Mesenchymal stem cell (in vitro differentiated cells and primary cell): ENCODE results near the gene NRXN3.

Experiments used
- DNase-seq: peaks from one replicate; pipeline ENCODE4 v3.0.0-alpha.2; 2013
- H2AFZ ChIP-seq: one replicate; pipeline ENCODE4 v1.6.1; 2013; ENCODE audit warnings: low read depth, mild to moderate bottlenecking, control low read depth, inconsistent platforms, low read length, moderate library complexity
- H2AK5ac ChIP-seq: 2 replicates; pipeline ENCODE4 v1.6.1; 2013; ENCODE audit warnings: low read length, moderate library complexity, mild to moderate bottlenecking, inconsistent platforms; ENCODE audit not compliant: severe bottlenecking
- H2BK120ac ChIP-seq: one replicate; pipeline ENCODE4 v1.6.1; 2013; ENCODE audit warnings: low read depth, mild to moderate bottlenecking, inconsistent platforms, low read length, moderate library complexity
- H2BK12ac ChIP-seq, 2 experiments: one replicate each; pipeline ENCODE4 v1.6.1; 2013; ENCODE audit warnings: inconsistent platforms in 2 of 2, low read length in 2 of 2, mild to moderate bottlenecking in 2 of 2, moderate library complexity in 2 of 2, control low read depth in 1 of 2
- H2BK15ac ChIP-seq: one replicate; pipeline ENCODE4 v1.6.1; 2013; ENCODE audit warnings: mild to moderate bottlenecking, low read depth, inconsistent platforms; ENCODE audit not compliant: poor library complexity, severe bottlenecking
- H2BK5ac ChIP-seq: 2 replicates; pipeline ENCODE4 v1.6.1; 2013; ENCODE audit warnings: low read depth, mild to moderate bottlenecking, low read length, control low read depth, inconsistent platforms; ENCODE audit not compliant: poor library complexity, severe bottlenecking
- H3K14ac ChIP-seq, 2 experiments: one replicate each; pipeline ENCODE4 v1.6.1; 2013; ENCODE audit warnings: inconsistent platforms in 2 of 2, low read length in 2 of 2, control low read depth in 1 of 2, mild to moderate bottlenecking in 1 of 2, moderate library complexity in 1 of 2
- H3K18ac ChIP-seq, 2 experiments: one replicate each; pipeline ENCODE4 v1.6.1; 2013; ENCODE audit warnings: inconsistent platforms in 2 of 2, low read length in 2 of 2, control low read depth in 1 of 2, low read depth in 1 of 2, mild to moderate bottlenecking in 1 of 2
- H3K23ac ChIP-seq, 2 experiments: one replicate each; pipeline ENCODE4 v1.6.1; 2013; ENCODE audit warnings: inconsistent platforms in 2 of 2, low read length in 2 of 2, mild to moderate bottlenecking in 2 of 2, moderate library complexity in 2 of 2, control low read depth in 1 of 2
- H3K27ac ChIP-seq: 2 replicates; pipeline ENCODE4 v1.5.1; 2013; ENCODE audit warnings: mild to moderate bottlenecking, moderate library complexity, low read length, control low read depth, inconsistent platforms; ENCODE audit not compliant: poor library complexity, severe bottlenecking
- H3K27me3 ChIP-seq, 2 experiments: 2 replicates each; pipeline versions ENCODE4 v1.6.1 to v1.7.0; 2013; ENCODE audit warnings: low read length in 2 of 2, mild to moderate bottlenecking in 2 of 2, moderate library complexity in 2 of 2, control low read depth in 1 of 2, inconsistent platforms in 1 of 2; ENCODE audit not compliant: control insufficient read depth in 1 of 2, insufficient read depth in 1 of 2
- H3K36me3 ChIP-seq, 2 experiments: 2 replicates each; pipeline versions ENCODE4 v1.6.1 to v1.7.0; 2013; ENCODE audit warnings: low read length in 2 of 2, control low read depth in 1 of 2, inconsistent platforms in 1 of 2, low read depth in 1 of 2, mild to moderate bottlenecking in 1 of 2; ENCODE audit not compliant: insufficient read depth in 2 of 2, control insufficient read depth in 1 of 2
- H3K4ac ChIP-seq, 2 experiments: one replicate each; pipeline ENCODE4 v1.6.1; 2013; ENCODE audit warnings: inconsistent platforms in 2 of 2, low read length in 2 of 2, mild to moderate bottlenecking in 2 of 2, moderate library complexity in 2 of 2, control low read depth in 1 of 2, low read depth in 1 of 2
- H3K4me1 ChIP-seq: 2 replicates; pipeline ENCODE4 v1.6.1; 2013; ENCODE audit warnings: low read depth, low read length, control low read depth; ENCODE audit not compliant: control insufficient read depth, insufficient read depth
- H3K4me2 ChIP-seq: 2 replicates; pipeline ENCODE4 v1.6.1; 2013; ENCODE audit warnings: low read length, mild to moderate bottlenecking, inconsistent platforms; ENCODE audit not compliant: poor library complexity, severe bottlenecking
- H3K4me3 ChIP-seq, 2 experiments: 2 replicates each; pipeline versions ENCODE4 v1.5.1 to v1.7.0; 2013; ENCODE audit warnings: low read length in 2 of 2, mild to moderate bottlenecking in 2 of 2, control low read depth in 1 of 2, low read depth in 1 of 2; ENCODE audit not compliant: insufficient read depth in 1 of 2
- H3K79me1 ChIP-seq: replicated peaks from 2 replicates; pipeline ENCODE4 v1.6.1; 2013; ENCODE audit warnings: mild to moderate bottlenecking, control low read depth, low read length, inconsistent platforms; ENCODE audit not compliant: poor library complexity, severe bottlenecking
- H3K9ac ChIP-seq: 2 replicates; pipeline ENCODE4 v1.7.0; 2013; ENCODE audit warnings: mild to moderate bottlenecking, low read length, moderate library complexity
- H3K9me3 ChIP-seq: 2 replicates; pipeline ENCODE4 v1.7.0; 2013; ENCODE audit warnings: mild to moderate bottlenecking, low read length; ENCODE audit not compliant: control insufficient read depth
- H4K8ac ChIP-seq: one replicate; pipeline ENCODE4 v1.6.1; 2013; ENCODE audit warnings: inconsistent platforms, mild to moderate bottlenecking, low read length, moderate library complexity
- H4K91ac ChIP-seq: one replicate; pipeline ENCODE4 v1.6.1; 2013; ENCODE audit warnings: mild to moderate bottlenecking, low read length, inconsistent platforms
- WGBS: methylation state at CpG from one replicate; pipeline ENCODE4 v1.1.7; 2013; ENCODE audit warnings: mixed read lengths; 5-methylcytosine and 5-hydroxymethylcytosine counted together

The NRXN3 gene

GRCh38 chr14:79627058-79627457 is 1456.9 kb downstream of the NRXN3 start:
- H2BK120ac ChIP-seq, result no peak overlapping the region
- H3K9me3 ChIP-seq, result no peaks in the 10 kb centered on the region
- H2AK5ac ChIP-seq, result no peak overlapping the region
- no peak overlapping the region for H3K23ac ChIP-seq
- no peak overlapping the region for H3K14ac ChIP-seq
- peaks cover 1% of the 10 kb centered on the region for H3K4me1 ChIP-seq
- no peak overlapping the region for H2AFZ ChIP-seq
- H2BK12ac ChIP-seq, result no peak overlapping the region
- no peak overlapping the region for H4K91ac ChIP-seq
- H4K8ac ChIP-seq, result no peak overlapping the region
- no peak overlapping the region for H2BK5ac ChIP-seq
- no peaks in the 10 kb centered on the region for H3K79me1 ChIP-seq
- H3K27me3 ChIP-seq, result no peaks in the 10 kb centered on the region
- no peak overlapping the region for H3K27ac ChIP-seq
- H3K9ac ChIP-seq, result no peak overlapping the region
- no peak overlapping the region for H3K4ac ChIP-seq
- H3K4me3 ChIP-seq, result no peak overlapping the region
- H3K36me3 ChIP-seq, result no peaks in the 10 kb centered on the region
- H3K4me2 ChIP-seq, result no peak overlapping the region
- DNase-seq, result no peak
- H2BK15ac ChIP-seq, result no peak overlapping the region
- H3K18ac ChIP-seq, result no peak overlapping the region

- Histone ChIP-seq H2BK5ac (no peak overlapping the region), H4K8ac (no peak overlapping the region), H2BK15ac (no peak overlapping the region), H3K4ac (no peak overlapping the region), H3K4me2 (peak overlapping the region; percentile 12), H2BK12ac (no peak overlapping the region), H3K4me3 (no peak overlapping the region), H3K9ac (no peak overlapping the region), H2AFZ (no peak overlapping the region), H3K79me1 (no peaks in the 10 kb centered on the region), H3K18ac (no peak overlapping the region), H3K14ac (no peak overlapping the region), H4K91ac (no peak overlapping the region), H3K27ac (peak overlapping the region; percentile 66), H3K23ac (no peak overlapping the region), H3K9me3 (no peaks in the 10 kb centered on the region), H2BK120ac (no peak overlapping the region), H2AK5ac (no peak overlapping the region), H3K4me1 (peaks cover 1% of the 10 kb centered on the region), H3K36me3 (no peaks in the 10 kb centered on the region), H3K27me3 (no peaks in the 10 kb centered on the region)
- no peak for DNase-seq
- 94% methylated on average over 6 of the region's 6 CpGs for WGBS
Measured at GRCh38 chr14:79629411-79630287, 1459.5 kb downstream of the NRXN3 start.

- Histone ChIP-seq H3K4ac (no peak overlapping the region), H3K36me3 (no peaks in the 10 kb centered on the region), H3K27ac (peak overlapping the region; percentile 66), H2BK5ac (no peak overlapping the region), H3K27me3 (no peaks in the 10 kb centered on the region), H3K9ac (no peak overlapping the region), H3K9me3 (peaks cover 2% of the 10 kb centered on the region), H2BK15ac (no peak overlapping the region), H2AK5ac (peak overlapping the region; percentile 7), H3K14ac (no peak overlapping the region), H4K8ac (no peak overlapping the region), H3K4me3 (no peak overlapping the region), H2AFZ (no peak overlapping the region), H2BK12ac (no peak overlapping the region), H3K18ac (no peak overlapping the region), H4K91ac (no peak overlapping the region), H3K23ac (no peak overlapping the region), H3K4me1 (peaks cover 1% of the 10 kb centered on the region), H3K4me2 (no peak overlapping the region), H3K79me1 (no peaks in the 10 kb centered on the region), H2BK120ac (no peak overlapping the region)
- peak; percentile 6 for DNase-seq
- 69% methylated on average over 4 of the region's 6 CpGs for WGBS
Measured at GRCh38 chr14:79630288-79630960, 1460.3 kb downstream of the NRXN3 start.

- Histone ChIP-seq H3K9me3 (peaks cover 4% of the 10 kb centered on the region), H3K23ac (no peak overlapping the region), H3K4me1 (peaks cover 1% of the 10 kb centered on the region), H4K8ac (no peak overlapping the region), H3K4ac (no peak overlapping the region), H3K79me1 (no peaks in the 10 kb centered on the region), H2BK12ac (no peak overlapping the region), H2AFZ (no peak overlapping the region), H4K91ac (no peak overlapping the region), H3K4me3 (no peak overlapping the region), H2AK5ac (no peak overlapping the region), H3K4me2 (no peak overlapping the region), H2BK120ac (no peak overlapping the region), H3K27me3 (no peaks in the 10 kb centered on the region), H2BK5ac (no peak overlapping the region), H3K18ac (no peak overlapping the region), H3K36me3 (no peaks in the 10 kb centered on the region), H2BK15ac (no peak overlapping the region), H3K9ac (no peak overlapping the region), H3K27ac (no peak overlapping the region), H3K14ac (no peak overlapping the region)
- DNase-seq, result no peak
- WGBS, result 97% methylated on average over 25 of the region's 25 CpGs
Measured at GRCh38 chr14:79631276-79631675, 1461.1 kb downstream of the NRXN3 start.
